ENCODE data around the gene MANBA. TPM values are rescaled to one million over a fixed set of nuclear protein-coding genes. Genes with fewer than 3 reads are reported as not detected.

The MANBA gene
- total RNA-seq, 1 experiment from 2014 or later: 21.4 TPM

DNA sequence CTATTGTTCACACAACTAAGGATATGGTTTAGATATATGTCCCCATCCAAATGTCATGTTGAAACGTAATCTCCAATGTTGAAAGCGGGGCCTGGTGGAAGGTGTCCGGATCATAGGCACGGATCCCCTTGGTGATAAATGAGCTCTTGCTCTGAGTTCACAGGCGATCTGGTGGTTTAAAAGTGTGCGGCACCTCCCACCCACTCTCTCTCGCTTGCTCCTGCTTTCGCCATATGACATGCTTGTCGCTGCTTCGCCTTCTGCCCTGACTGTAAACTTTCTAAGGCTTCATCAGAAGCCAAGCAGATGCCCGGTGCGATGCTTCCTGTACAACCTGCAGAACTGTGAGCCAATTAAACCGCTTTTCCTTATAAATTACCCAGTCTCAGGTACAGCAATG is 131.1 kb downstream of the MANBA start:
- no peaks in the 10 kb centered on the region for H3K27me3 Mint-ChIP-seq (ENCODE audit: low read depth)
- no peak overlapping the region for H2BK5ac ChIP-seq (ENCODE audit: insufficient read length, low read length)

More for the DNA sequence above, 131.1 kb downstream of the MANBA start:
- Histone ChIP-seq H2BK120ac (ENCODE audit: low read depth, low read length, poor library complexity, severe bottlenecking) (no peak overlapping the region), H2AK5ac (ENCODE audit: insufficient read length, low read length) (no peak overlapping the region), H3K9ac (ENCODE audit: extremely low read depth, insufficient read length, low read length) (no peak overlapping the region), H3K79me1 (ENCODE audit: insufficient read depth, low read depth, low read length, poor library complexity, severe bottlenecking) (no peaks in the 10 kb centered on the region), H2BK15ac (ENCODE audit: low read depth, low read length) (no peak overlapping the region), H3K4ac (ENCODE audit: low read depth, low read length) (no peak overlapping the region), H3K4me2 (ENCODE audit: insufficient read depth, insufficient read length, low read length) (no peak overlapping the region), H3K18ac (ENCODE audit: insufficient read length, low read depth, low read length) (no peak overlapping the region), H2AFZ (ENCODE audit: low read length) (no peak overlapping the region), H3K23ac (ENCODE audit: insufficient read length, low read depth, low read length) (no peak overlapping the region), H3K56ac (ENCODE audit: insufficient read length, low read depth, low read length) (no peak overlapping the region), H4K8ac (replicated peaks; ENCODE audit: insufficient read length, low read depth, low read length) (no peak overlapping the region), H3K27me3 (ENCODE audit: insufficient read depth, low read length) (no peaks in the 10 kb centered on the region), H4K91ac (ENCODE audit: insufficient read length, low read depth, low read length) (no peak overlapping the region), H3T11ph (ENCODE audit: low read length) (no peak overlapping the region), H3K79me2 (ENCODE audit: insufficient read depth, low read length) (no peaks in the 10 kb centered on the region), H3K4me1 (ENCODE audit: insufficient read depth, low read length) (no peaks in the 10 kb centered on the region), H3K9me3 (ENCODE audit: control insufficient read depth, low read depth, low read length) (no peaks in the 10 kb centered on the region), H4K20me1 (ENCODE audit: control insufficient read depth, insufficient read depth, insufficient read length) (no peaks in the 10 kb centered on the region), H2BK20ac (ENCODE audit: low read depth, low read length, poor library complexity, severe bottlenecking) (no peak overlapping the region), H3K14ac (ENCODE audit: insufficient read depth, low read length) (no peak overlapping the region), H2BK12ac (ENCODE audit: insufficient read length, low read depth, low read length) (no peak overlapping the region), H4K5ac (ENCODE audit: insufficient read length, low read depth, low read length) (no peak overlapping the region), H3K27ac (ENCODE audit: insufficient read length, low read depth, low read length) (no peak overlapping the region), H3K23me2 (ENCODE audit: insufficient read length, low read depth, low read length, poor library complexity, severe bottlenecking) (no peaks in the 10 kb centered on the region)
- H3K4me3 Mint-ChIP-seq: no peak overlapping the region
- DNase-seq: no peak
- H3K4me1 Mint-ChIP-seq: peaks cover 5% of the 10 kb centered on the region in 2 experiments; a peak in 1 of 4 replicates
- TF ChIP-seq, protein P1, sequence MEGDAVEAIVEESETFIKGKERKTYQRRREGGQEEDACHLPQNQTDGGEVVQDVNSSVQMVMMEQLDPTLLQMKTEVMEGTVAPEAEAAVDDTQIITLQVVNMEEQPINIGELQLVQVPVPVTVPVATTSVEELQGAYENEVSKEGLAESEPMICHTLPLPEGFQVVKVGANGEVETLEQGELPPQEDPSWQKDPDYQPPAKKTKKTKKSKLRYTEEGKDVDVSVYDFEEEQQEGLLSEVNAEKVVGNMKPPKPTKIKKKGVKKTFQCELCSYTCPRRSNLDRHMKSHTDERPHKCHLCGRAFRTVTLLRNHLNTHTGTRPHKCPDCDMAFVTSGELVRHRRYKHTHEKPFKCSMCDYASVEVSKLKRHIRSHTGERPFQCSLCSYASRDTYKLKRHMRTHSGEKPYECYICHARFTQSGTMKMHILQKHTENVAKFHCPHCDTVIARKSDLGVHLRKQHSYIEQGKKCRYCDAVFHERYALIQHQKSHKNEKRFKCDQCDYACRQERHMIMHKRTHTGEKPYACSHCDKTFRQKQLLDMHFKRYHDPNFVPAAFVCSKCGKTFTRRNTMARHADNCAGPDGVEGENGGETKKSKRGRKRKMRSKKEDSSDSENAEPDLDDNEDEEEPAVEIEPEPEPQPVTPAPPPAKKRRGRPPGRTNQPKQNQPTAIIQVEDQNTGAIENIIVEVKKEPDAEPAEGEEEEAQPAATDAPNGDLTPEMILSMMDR (conservative IDR thresholded peaks at IDR 0.05): no peak
- no peaks in the 10 kb centered on the region; a peak in 1 of 5 replicates for H3K9me3 Mint-ChIP-seq
- peaks cover 3 to 12% (median 7%) of the 10 kb centered on the region in 3 experiments for H3K36me3 Mint-ChIP-seq (ENCODE audit: insufficient read depth in 1 of 3, low read depth in 3 of 3)
- no peak overlapping the region for H3K27ac Mint-ChIP-seq
- WGBS (ENCODE audit: extremely low coverage, insufficient read length, low lambda C conversion rate): no CpG with 5 or more reads among the region's 13 CpGs
